ENCODE measurements around the gene LASP1.

Gene LASP1

DNA sequence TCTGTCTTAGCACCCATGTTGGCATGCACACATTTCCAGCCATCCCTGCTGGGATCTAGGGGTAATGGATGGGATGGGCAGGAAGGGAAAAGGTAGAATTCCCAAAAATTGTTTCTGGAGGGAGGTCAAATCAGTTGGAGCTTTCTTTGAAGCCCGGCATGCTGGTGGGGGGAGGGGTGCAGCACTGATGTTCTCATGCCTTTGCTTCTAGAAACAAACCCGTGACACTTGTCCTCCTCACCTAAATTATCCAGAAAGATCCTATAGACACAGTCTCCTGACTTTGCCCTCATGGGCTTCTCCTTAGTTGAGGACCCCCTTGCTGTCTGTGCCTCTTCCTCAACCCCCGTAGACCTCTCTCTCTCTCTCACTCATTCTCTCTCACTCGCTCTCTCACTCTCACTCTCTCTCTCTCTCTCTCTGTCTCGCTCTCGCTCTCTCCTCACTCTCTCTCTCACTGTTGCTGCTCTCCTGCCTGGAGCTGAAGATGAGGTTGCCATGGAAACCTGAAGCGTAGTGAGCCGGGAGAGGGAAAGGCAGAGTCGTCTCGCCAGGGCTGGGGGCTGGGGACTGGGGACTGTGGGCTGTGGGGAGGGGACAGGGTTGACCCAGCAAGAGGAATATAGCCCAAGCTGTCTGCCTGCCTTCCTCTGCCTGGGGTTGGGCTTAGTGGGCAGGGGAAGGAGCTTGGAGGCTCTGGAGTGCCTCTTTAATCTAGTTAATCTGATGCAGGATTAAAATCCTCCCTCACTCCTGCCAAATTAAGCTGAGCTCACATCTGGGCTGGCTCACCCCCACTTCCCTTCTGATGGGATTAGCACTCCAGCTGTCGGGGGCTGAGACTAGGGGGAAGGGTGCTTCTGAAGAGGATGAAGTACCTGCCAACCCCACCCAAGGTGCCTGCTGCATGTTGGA lies 16.1 kb downstream of the LASP1 start:
- peak in 49 of 56 donors; percentile 19 to 86 (median 63) for DNase-seq

GRCh38 chr17:38886643-38887010 lies 16.8 kb downstream of the LASP1 start:
- DNase-seq = no peak

DNA sequence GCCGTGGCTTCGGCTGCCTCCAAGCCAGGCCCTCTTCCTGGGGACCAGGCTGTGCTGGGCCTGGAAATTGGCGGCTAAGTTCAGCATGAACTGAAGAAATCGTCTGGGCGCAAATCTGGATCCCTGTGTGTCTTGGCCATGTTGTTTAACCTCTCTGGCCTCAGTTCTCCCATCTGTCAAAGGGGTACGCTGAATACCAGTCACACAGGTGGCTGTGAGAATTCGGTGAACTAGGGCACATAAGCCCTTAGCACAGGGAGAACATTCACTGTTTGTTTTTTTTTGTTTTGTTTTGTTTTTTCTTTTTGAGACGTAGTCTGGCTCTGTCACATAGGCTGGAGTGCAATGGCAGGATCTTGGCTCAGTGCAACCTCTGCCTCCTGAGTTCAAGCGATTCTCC lies 19.0 kb downstream of the LASP1 start:
- no peak for DNase-seq

- DNase-seq = no peak
These were observed 20.0 kb downstream of the LASP1 start for GRCh38 chr17:38889745-38890409.

DNA sequence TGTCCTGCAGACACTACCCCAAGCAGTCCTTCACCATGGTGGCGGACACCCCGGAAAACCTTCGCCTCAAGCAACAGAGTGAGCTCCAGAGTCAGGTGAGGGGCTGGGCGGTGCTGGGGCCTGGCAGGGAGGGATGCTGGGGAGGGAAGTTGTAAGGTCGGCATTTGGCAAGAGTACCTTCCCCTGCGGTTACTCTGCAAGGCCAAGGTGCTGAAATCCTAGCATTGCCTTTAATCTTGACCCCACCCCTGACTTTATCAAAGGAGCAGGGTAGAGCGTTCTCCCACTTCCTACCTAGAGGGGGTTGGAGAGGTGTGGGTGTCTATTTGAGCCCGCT lies 20.5 kb downstream of the LASP1 start:
- no peak for DNase-seq

DNA sequence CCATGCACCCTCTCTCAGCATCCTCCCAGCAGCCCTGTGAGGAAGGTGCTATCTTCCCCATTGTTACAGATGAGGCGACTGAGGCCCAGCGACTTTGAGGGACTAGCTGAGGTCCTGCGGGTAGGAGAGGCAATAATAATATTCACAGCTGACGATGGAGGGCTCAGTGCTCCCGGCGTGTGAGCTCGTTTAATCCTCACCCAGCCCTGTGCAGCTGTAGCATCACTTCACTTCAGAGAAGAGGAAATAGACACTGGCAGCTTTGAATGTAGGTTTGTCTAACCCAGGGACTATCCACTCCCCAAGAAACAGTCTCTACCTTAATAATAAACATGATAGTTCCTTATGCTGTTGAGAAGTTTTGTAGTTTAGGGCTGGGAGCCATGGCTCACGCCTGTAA lies 21.6 kb downstream of the LASP1 start:
- DNase-seq = no peak

DNA sequence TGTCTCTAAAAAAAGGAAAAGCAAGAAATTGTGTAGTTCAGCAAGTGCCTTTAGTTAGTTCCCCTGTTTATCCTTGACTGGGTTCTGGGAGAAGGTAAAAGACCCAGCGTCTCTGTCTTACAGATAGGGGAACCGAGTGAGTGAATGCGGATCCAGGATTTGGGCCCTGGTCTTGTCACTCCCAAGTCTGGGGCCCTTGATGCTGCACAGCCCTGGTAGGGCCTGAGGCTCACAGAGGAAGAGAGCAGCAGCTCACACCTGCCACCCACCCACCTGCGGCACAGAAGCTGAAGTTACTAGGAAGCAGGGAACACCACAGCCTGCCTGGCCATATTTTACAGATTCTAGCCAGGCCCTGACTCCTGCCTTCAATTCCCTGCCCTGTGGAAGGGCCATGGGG lies 22.2 kb downstream of the LASP1 start:
- peak in 2 of 56 donors; percentile 18 to 21 for DNase-seq

GRCh38 chr17:38892620-38893019 lies 22.8 kb downstream of the LASP1 start:
- no peak for DNase-seq

- no peak for DNase-seq
These were observed 23.3 kb downstream of the LASP1 start for GRCh38 chr17:38893113-38893512.

DNA sequence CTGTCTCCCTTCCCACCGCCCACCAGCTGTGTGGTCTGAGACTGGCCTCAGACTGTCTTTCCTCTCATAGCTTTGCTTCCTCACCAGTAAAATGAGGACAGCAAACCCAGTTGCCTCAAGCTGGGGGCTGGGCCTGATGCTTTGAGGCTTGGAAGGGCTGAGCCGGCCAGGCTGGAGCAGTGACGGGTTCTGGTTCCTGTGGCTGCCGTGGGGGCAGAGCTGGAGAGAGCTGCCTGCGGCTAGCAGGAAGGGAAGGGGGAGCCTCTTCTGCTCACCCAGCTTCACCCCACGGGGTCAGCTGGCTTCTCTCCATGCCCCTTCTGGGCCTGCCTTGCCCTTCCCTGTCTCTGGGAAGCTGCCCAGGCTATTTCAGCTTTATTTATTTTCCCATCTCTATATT lies 23.7 kb downstream of the LASP1 start:
- peak in 12 of 56 donors; percentile 15 to 57 (median 24) for DNase-seq

DNA sequence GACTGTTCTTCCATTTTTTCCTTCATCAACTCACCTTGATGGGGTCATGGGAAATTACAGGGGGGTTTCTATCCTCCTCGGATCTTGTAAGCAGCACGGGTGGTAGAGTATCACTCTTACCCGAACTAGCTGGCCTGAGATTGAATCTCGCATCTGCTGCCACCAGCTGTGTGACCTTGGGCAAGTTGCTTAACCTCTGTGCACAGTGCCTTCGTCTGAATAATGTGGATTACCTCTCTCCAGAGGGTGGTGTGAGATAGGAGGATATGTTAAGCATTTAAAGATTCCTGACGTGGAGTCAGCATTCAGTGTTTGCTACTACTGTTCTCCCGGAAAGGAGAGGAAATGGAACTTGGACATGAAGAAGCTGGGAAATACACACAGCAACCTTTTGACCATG lies 24.4 kb downstream of the LASP1 start:
- DNase-seq = no peak

DNA sequence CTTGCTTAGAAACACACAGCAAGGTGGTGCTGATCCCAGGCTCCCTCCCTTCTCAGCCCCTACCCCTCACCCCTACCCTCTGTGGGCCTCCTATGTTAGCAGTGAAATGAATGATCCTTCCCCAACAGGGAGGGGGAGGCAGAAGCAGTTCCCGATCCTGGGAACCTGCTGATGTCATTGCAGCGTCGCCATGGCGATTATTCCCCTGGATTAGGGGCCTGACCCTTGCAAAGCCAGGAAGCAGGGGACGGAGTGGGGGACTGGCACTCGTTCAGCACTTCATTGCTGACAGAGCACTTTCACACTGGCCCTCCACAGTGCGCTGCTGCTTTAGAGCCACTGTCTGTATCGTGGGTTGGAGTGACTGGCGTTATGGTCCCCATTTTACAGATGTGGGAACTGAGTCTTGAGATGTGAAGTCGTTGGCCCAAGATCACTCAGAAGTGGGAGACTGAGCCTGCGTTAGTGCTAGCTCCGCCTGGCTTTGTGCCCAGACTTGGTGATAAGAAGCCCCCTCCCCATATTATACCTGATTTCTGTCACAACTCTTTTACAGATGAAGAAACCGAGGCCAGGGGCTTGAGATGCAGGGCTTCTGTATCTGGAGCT lies 26.6 kb downstream of the LASP1 start:
- DNase-seq = no peak

DNA sequence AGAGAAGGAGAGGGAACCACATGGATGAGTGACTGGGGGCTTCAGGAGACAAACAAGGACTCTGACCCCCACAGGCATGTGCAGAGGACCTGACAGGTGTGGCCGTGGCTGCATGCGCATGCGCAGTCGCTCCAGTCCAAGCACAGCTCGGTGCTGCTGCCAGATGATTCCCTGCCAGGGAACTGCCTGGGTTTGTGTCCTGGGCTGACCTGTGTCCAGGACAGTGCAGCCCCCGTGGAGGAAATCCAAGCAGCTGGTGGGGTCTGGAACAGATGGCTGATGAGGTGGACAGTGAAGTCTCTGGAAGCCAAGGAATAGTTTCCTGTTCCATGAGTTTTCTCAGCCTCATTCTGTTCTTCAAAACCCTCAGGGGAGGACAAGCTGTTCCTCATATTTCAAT lies 27.3 kb downstream of the LASP1 start:
- peak in 3 of 56 donors; percentile 27 to 31 (median 30) for DNase-seq

- DNase-seq = peak in 12 of 56 donors; percentile 12 to 42 (median 30)
These were observed 27.9 kb downstream of the LASP1 start for GRCh38 chr17:38897671-38898290.

GRCh38 chr17:38898291-38898679 lies 28.4 kb downstream of the LASP1 start:
- no peak for DNase-seq

GRCh38 chr17:38898812-38899348 lies 29.0 kb downstream of the LASP1 start:
- no peak for DNase-seq

- no peak for DNase-seq
These were observed 29.6 kb downstream of the LASP1 start for GRCh38 chr17:38899421-38899820.

DNA sequence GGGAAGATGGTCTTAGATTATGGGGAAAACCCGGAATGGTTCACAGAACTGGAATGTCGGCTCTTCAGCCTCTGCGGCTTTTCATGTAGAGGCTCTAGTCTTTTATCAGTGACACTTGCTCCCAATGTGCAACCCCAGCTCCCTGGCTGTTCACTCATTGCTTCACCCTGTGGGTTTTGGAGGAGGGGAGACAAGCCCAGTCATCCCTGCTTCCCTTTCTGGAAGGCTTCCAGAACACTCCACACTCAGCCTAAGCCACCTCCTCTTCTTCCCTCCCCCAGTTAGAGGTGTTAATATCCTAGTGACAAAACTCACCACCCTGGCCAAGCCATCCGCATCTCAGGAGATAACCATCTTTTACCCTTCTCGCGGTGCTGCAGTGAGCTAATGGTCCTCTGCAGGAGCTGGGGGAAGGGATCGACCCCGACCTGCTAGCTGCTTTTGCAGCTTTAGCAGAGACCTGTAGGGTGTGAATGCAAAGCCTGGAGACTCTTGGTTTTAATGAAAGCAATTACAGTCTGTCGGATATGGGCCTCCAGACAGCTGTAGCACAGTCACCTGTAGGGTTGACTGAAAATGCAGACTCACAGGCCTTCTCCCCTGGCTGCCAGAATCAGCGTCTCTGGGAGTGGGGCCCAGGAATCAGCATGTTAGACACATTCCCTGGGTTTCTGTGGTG lies 31.3 kb downstream of the LASP1 start:
- peak in 12 of 56 donors; percentile 13 to 41 (median 29) for DNase-seq

DNA sequence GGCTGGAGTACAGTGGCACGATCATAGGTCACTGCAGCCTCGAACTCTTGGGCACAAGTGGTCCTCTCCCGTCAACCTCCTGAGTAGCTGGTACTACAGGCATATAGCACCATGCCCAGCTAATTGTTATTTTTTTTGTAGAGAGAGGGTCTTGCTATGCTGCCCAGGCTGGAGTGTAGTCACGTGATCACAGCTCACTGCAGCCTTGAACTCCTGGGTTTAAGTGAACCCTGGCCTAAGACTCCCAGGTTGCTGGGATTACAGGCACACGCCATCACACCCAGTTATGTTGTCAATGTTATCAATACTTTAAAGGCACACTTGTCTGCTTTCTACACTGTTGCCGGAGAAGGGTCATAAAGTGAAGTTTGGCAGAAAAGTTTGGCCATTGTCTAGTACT lies 33.5 kb downstream of the LASP1 start:
- no peak for DNase-seq

DNA sequence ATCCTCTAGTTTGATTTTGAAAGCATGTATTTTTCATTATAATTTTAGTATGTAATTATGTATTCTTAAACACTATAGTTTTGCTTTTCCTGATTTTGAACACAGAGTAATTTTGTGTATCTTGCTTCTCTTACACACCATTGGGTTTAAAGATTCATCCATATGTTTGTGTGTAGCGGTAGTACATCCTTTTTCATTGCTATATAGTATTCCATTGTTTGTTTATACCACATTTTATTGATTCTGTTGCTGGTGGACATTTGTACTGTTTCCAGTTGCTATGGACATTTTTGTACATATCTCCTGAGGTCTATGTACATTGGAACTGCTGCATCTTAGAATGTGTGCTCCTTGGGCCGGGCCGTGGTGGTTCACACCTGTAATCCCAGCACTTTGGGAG lies 35.0 kb downstream of the LASP1 start:
- DNase-seq = no peak

GRCh38 chr17:38905375-38905774 lies 35.5 kb downstream of the LASP1 start:
- DNase-seq = no peak

Data from nucleus accumbens (tissue), 56 donors.